Stomach (tissue), 9 donors: ENCODE data around the gene OR10V1. TPM values are rescaled to one million over a fixed set of nuclear protein-coding genes. Genes with fewer than 3 reads are reported as not detected.
A peak's percentile ranks its signal among the peaks of the same experiment; 100 is the strongest.

ENCODE experiments used
- DNase-seq, 2 donors: peaks; one replicate each; pipeline versions ENCODE4 v3.0.0 to v3.0.0-alpha.2; 2013 to 2019
- H3K27ac ChIP-seq, 5 donors: fragments of 200-600 bp in 4 of 5; sonication (generic) in 4 of 5; one replicate each; pipeline ENCODE4 v1.5.1; 2013 to 2019; ENCODE audit warnings: mild to moderate bottlenecking in 1 of 5, moderate library complexity in 1 of 5
- H3K27me3 ChIP-seq, 3 donors: fragments of 200-600 bp; sonication (generic); one replicate each; pipeline ENCODE4 v1.5.1; 2017 to 2019; ENCODE audit warnings: mixed run types in 1 of 3
- H3K36me3 ChIP-seq, 4 donors: fragments of 200-600 bp; sonication (generic); 1 replicate in 3 of 4; 2 replicates in 1 of 4; pipeline ENCODE4 v1.5.1; 2016 to 2019
- H3K4me1 ChIP-seq, 4 donors: fragments of 200-600 bp; sonication (generic); one replicate each; pipeline ENCODE4 v1.5.1; 2016 to 2019
- H3K4me3 ChIP-seq, 4 donors: fragments of 200-600 bp; sonication (generic) in 3 of 4; one replicate each; pipeline ENCODE4 v1.5.1; 2016 to 2019; ENCODE audit warnings: mild to moderate bottlenecking in 1 of 4
- H3K9me3 ChIP-seq, 4 donors: fragments of 200-600 bp; sonication (generic); one replicate each; pipeline ENCODE4 v1.5.1; 2016 to 2019
- CTCF ChIP-seq, 7 experiments: fragments of 450-650 bp in 4 of 7; fragments of 200-600 bp in 3 of 7; sonication (generic) in 3 of 7; IDR thresholded peaks; one replicate each; pipeline ENCODE4 v1.5.1; 2016 to 2019; ENCODE audit warnings: antibody characterized with exemption in 7 of 7, control low read depth in 2 of 7, mild to moderate bottlenecking in 1 of 7
- EP300 ChIP-seq: sonication (generic); formaldehyde crosslinking; IDR thresholded peaks from one replicate; pipeline ENCODE4 v1.6.1; 2017; ENCODE audit warnings: antibody characterized with exemption
- POLR2A ChIP-seq, 4 donors: fragments of 450-650 bp; IDR thresholded peaks; one replicate each; pipeline ENCODE4 v1.6.1; 2016; ENCODE audit warnings: antibody characterized with exemption in 4 of 4, control low read depth in 2 of 4, mild to moderate bottlenecking in 1 of 4, moderate library complexity in 1 of 4
- POLR2AphosphoS5 ChIP-seq, 3 donors: sonication (generic); formaldehyde crosslinking; IDR thresholded peaks; one replicate each; pipeline ENCODE4 v1.6.1; 2016; ENCODE audit warnings: antibody characterized with exemption in 3 of 3
- WGBS, 5 donors: extraction: QIAGEN DNeasy Blood & Tissue Kit in 3 of 5; methylation state at CpG; one replicate each; pipeline versions ENCODE4 v1.1.5 to v1.1.7; 2013 to 2018; 5-methylcytosine and 5-hydroxymethylcytosine counted together
- intact Hi-C: fragments of 100-400 bp; cut with DNase I; formaldehyde crosslinking; loops from one replicate; pipeline ENCODE4 v1.15.1; 2023; ENCODE audit warnings: low total_unique reads
- polyA plus RNA-seq, 3 donors: library from polyadenylated mRNA; stranded (reverse); fragments of 200-250 nt; gene quantifications; one replicate each; pipeline ENCODE4 v1.2.3, GENCODE V29; 2013
- total RNA-seq, 5 donors: library from RNA; depleted of rRNA; stranded (reverse); fragments of >200 nt; gene quantifications; one replicate each; pipeline versions ENCODE4 v1.1.0 to v1.2.3, GENCODE V29; 2014 to 2016
- donor health status: healthy with polysubstance abuse.
- donor health status: Bipolar disorder and iron deficiency.
- donor health status: healthy.

Gene OR10V1
- total and polyA plus RNA-seq, 8 donors: not detected

- WGBS, 5 donors: 69 to 97% (median 80%) methylated on average over 2 of the region's 2 CpGs
- Histone ChIP-seq H3K4me3 (no peak overlapping the region), H3K4me1 (no peaks in the 10 kb centered on the region), H3K9me3 (no peaks in the 10 kb centered on the region), H3K27ac (no peak overlapping the region), H3K27me3 (no peaks in the 10 kb centered on the region), H3K36me3 (no peaks in the 10 kb centered on the region)
- TF ChIP-seq EP300 (no peak), POLR2A (IDR thresholded peaks at IDR 0.05) (no peak), CTCF (IDR thresholded peaks at IDR 0.05) (no peak), POLR2AphosphoS5 (IDR thresholded peaks at IDR 0.05) (no peak)
- intact Hi-C loops: no loop called here
- no peak for DNase-seq
These were observed 17.4 kb upstream of the OR10V1 start for GRCh38 chr11:59730896-59731565.

GRCh38 chr11:59729834-59730233 is 16.2 kb upstream of the OR10V1 start:
- TF ChIP-seq POLR2A (IDR thresholded peaks at IDR 0.05): no peak
- no peak for TF ChIP-seq CTCF (IDR thresholded peaks at IDR 0.05)
- TF ChIP-seq POLR2AphosphoS5 (IDR thresholded peaks at IDR 0.05): no peak
- TF ChIP-seq EP300: no peak

GRCh38 chr11:59728913-59729312 is 15.3 kb upstream of the OR10V1 start:
- DNase-seq: no peak
- no peak overlapping the region for H3K4me3 ChIP-seq
- TF ChIP-seq POLR2AphosphoS5 (IDR thresholded peaks at IDR 0.05): no peak
- no peak for TF ChIP-seq CTCF (IDR thresholded peaks at IDR 0.05)
- no peak for TF ChIP-seq POLR2A (IDR thresholded peaks at IDR 0.05)
- TF ChIP-seq EP300: no peak
- H3K27me3 ChIP-seq: no peaks in the 10 kb centered on the region
- H3K4me1 ChIP-seq: no peaks in the 10 kb centered on the region
- 54 to 83% (median 75%) methylated on average over 1 of the region's 1 CpG for WGBS, 5 donors
- no peaks in the 10 kb centered on the region for H3K9me3 ChIP-seq
- intact Hi-C loops: no loop called here
- H3K27ac ChIP-seq: peak overlapping the region in 1 of 5 donors; percentile 58
- H3K36me3 ChIP-seq: no peaks in the 10 kb centered on the region

More at GRCh38 chr11:59729834-59730233, 16.2 kb upstream of the OR10V1 start:
- no peak overlapping the region for H3K4me3 ChIP-seq
- H3K27ac ChIP-seq: no peak overlapping the region
- H3K36me3 ChIP-seq: no peaks in the 10 kb centered on the region
- DNase-seq: no peak
- WGBS, 5 donors: 79 to 95% (median 86%) methylated on average over 5 of the region's 5 CpGs
- no peaks in the 10 kb centered on the region for H3K4me1 ChIP-seq
- H3K27me3 ChIP-seq: no peaks in the 10 kb centered on the region
- intact Hi-C loops: no loop called here
- H3K9me3 ChIP-seq: no peaks in the 10 kb centered on the region

GRCh38 chr11:59728154-59728553 is 14.5 kb upstream of the OR10V1 start:
- Histone ChIP-seq H3K27me3 (no peaks in the 10 kb centered on the region), H3K27ac (peak overlapping the region in 1 of 5 donors; percentile 58), H3K9me3 (no peaks in the 10 kb centered on the region), H3K4me1 (no peaks in the 10 kb centered on the region), H3K4me3 (no peak overlapping the region), H3K36me3 (no peaks in the 10 kb centered on the region)
- intact Hi-C loops: no loop called here
- WGBS, 5 donors: 25 to 63% (median 37%) methylated on average over 3 of the region's 3 CpGs
- DNase-seq: peak in 1 of 2 donors; percentile 16
- TF ChIP-seq POLR2AphosphoS5 (IDR thresholded peaks at IDR 0.05): no peak
- no peak for TF ChIP-seq EP300
- no peak for TF ChIP-seq CTCF (IDR thresholded peaks at IDR 0.05)
